ENCODE data around the gene IL36A.

Gene IL36A, protein sequence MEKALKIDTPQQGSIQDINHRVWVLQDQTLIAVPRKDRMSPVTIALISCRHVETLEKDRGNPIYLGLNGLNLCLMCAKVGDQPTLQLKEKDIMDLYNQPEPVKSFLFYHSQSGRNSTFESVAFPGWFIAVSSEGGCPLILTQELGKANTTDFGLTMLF

DNA sequence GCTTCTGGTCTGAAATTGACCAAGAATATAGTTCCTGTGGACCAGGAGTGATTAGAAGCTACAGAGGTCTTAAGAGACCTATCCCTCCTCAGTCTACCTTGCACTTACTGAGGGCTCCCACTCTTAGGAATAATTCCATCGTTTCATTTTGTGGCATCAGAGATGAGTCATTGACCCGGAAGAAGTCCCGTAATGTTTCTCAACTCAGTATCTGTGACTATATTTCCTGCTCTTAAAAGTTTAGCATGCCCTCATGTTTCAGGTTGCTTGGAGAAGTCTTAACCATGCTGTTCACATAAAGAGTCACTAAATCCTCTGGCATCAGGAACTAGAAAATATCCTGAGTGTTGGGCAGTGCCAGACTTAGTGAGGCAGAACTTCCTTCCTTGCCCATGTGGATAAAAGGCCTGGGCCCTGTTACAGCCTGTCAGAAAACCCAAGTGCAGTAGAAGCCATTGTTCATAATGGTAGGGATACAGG is at the start of gene IL36A:
IL36A (plus strand) TSS at position 430 of the 480 bp plus-strand sequence. CDS start 413 bp downstream, outside the sequence.
- no peak for DNase-seq (ENCODE audit: low spot score)

DNA sequence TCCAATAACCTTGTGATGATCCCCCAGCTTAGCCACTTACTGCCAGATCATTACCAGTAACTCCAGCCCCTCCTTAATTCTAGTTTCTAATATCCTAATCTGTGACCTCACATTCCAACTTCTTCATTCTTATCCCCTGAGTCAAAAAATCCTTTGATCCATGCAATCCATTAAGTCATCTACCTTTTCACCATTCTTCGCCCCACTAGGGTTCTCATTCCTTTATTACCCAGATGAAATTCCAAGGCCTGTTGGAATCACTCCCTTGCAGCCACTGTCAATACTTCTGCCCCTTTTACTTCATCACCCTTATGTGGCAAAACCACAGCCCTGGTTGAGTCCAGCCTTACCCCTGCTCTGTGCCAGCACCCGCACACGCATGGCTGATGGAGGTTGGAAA is 47.7 kb upstream of the IL36A start:
- DNase-seq (ENCODE audit: low spot score) = no peak

DNA sequence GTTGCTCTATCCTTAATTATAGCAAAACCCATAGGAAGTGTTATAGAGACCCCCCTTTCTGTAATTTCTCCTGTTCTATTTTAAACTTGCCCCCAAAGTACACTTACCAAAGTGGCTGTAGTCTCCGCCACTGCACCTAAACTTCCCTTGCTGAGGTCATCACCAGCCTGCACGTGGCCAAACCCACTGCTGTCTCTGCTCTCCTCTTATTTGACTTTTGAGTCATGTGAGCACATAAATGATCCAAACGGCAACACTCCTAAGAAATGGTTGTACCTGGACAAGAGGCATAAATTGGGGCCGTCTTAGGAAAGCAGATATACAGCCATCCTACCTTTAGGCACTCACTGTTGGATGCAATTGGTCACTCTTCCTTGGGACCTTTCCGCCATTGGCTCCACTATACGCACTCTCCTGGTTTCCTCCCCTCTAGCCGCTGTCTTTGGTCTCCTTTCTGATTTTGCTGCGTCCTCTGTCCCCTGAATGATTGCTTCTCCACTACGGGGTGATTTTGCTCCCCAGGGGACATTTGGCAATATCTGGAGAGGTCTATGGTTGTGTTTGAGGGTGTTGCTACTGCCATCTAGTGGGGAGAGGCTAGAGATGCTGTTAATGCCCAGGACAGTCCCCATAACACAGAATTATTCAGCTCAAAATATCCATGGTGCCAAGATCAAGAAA is 46.7 kb upstream of the IL36A start:
- peak; percentile 47 for DNase-seq (ENCODE audit: low spot score)

DNA sequence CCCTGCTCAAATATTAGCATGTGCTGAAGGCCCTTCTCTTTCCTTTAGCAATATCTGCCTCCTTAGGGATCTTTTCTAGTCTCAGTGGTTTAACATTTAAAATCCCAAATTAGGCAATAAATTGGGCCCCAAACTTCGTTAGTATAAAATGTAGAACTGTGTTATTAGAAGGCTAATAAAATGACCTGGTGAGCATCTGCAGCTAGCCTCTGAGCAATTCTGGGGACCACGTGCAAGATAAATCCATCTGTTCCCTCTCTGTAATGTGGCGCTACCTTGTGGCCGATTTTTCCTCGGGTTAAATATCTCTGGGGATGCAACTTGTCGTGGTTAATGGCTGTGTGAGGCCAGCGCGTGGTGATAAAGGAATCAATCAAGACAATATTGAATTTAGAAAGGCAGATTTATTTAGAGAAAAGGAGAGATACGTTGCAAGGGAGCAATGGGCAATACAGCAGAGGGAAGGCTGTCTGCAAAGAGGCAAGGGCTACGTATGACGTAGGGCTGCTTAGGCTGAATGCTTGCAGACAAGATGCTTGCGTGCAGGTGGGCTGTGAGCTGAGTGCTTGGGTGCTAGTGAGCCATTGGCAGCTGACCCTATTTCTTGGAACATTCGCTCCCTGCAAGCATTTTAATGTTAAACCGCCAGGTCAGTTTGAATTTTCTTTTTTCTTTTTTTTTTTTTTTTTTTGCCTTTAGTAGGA is 46.0 kb upstream of the IL36A start:
- DNase-seq (ENCODE audit: low spot score) = no peak

DNA sequence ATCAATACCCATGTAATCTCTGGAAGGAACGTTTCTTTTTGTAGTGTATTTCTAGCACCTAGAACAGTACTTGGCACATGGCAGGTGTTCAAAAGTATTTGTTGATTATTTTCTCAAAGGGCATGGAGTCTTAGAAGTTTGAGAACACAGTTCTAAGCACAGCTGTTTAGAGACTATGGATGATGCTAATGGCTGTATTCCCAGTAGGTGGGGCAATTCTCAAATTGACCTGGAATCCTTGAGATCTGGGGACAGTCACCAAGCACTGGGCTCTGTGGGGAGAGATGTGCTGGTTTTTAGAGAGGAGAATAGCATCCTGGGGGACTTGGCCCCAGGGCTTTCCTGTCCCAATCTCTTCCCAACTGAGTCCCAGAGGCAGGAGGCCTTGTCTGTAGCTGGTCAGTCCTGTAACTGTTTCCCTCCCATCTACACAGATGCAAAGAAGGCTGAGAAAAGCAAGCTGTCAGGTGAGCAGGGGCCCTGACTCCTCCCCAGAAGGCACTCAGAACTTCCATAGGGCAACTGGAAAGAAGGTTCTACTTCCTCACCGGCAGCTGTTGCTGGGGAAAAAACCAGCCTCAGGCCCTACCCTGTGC is 44.9 kb upstream of the IL36A start:
- DNase-seq (ENCODE audit: low spot score) = no peak

DNA sequence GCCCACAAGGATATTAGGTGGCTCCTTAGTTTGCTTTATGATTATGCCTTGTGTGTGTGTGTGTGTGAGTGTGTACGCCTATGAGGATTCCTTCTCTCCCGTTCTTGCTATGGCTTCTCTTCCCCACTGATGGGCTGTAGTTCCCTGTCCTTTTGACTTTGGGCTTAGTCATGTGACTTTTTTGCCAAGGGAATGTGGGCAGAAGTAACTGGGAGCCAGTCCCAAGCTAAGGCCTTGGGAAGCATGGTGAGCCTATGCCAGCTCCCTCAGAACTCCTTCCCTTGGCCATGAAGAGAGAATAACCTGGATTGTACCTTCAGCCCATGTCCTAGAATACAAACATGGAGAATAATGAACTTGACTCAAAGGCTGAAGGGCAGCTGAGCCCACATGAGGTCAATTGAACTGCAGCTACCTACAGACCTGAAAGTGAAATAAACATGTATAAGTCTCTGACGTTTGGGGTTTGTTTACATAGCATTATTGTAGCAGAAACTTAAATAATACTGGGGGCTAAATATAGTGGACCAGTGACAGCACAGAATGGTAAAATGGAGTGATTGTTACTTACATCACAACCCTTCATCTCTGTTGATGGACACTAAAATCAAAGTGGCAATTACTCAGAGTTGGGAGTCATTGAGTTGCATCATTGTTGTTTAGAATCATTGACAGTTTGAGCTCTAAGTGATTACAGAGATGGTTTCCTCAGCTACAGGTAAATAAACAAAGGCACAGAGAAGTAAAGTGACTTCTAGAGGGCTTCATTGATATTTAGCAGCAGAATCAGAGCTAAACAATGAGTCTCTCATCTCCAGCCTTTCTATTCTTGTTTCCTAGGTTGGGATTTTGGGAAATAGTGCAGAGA is 42.7 kb upstream of the IL36A start:
- no peak for DNase-seq (ENCODE audit: low spot score)

DNA sequence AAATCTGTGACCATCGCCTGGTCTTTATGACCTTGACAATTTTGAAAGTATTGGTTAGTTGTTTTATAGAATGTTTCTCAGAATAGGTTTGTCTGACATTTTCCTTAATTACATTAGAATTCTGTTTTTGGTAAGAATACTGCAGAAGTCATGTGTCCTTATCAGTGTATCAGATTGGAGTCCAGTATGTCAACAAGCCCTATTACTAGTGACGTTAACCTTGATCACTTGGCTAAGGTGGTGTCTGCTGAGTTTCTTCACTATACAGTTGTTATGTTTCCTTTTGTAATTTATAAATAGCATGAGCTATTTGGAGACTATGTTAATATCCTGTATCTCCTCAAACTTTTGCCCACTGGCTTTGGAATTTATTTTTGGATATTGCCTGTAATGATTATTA is 38.2 kb upstream of the IL36A start:
- DNase-seq (ENCODE audit: low spot score) = no peak

DNA sequence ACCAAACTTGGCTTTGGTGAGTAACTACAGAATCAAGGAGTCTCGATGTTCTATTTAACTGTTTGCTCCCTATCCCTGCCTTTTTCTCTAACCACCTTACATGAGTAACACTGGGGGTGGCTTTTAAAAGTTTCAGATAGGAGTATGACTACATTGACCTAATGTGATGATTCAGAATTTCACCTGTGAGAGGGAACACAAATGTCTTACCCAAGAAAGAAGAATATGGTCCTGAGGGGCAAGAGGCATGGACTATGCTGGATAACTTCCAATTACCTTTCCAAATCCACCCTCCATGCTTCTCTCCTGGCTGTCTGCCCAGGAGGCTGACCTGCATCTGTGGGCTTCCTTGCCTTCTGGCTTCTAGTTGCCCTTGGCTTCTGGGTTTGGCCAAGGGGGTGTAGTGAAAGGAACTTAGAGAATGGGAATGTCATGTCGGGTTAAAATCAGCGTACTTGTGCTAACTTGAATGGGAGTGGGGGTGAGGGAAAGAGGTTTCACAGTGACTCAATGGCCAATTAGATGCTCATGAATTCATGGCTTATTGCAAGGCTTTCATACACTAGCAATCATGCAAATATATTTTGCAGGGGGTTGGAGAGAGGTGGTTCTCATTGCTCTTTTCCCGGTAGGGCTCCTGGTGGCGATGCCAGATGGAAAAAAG is 32.7 kb upstream of the IL36A start:
- no peak for DNase-seq (ENCODE audit: low spot score)

DNA sequence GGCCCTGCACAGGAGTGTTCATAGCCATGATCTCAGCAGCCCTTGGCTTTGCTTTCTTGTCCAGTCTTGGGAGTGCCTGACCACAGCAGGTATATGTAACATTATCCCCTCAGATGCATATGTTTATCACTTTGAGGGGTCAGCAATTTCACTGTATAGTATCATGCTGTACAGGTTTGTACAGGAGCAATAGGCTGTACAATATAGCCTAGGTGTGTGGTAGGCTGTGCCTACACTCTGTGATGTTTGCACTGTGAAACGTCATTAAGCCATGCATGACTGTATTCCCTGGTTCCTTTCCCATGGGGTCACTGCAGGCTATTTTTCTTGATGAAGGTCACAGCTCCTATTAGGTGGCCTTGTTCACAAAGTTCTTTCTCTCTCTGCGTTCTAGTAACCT is 32.1 kb upstream of the IL36A start:
- no peak for DNase-seq (ENCODE audit: low spot score)

DNA sequence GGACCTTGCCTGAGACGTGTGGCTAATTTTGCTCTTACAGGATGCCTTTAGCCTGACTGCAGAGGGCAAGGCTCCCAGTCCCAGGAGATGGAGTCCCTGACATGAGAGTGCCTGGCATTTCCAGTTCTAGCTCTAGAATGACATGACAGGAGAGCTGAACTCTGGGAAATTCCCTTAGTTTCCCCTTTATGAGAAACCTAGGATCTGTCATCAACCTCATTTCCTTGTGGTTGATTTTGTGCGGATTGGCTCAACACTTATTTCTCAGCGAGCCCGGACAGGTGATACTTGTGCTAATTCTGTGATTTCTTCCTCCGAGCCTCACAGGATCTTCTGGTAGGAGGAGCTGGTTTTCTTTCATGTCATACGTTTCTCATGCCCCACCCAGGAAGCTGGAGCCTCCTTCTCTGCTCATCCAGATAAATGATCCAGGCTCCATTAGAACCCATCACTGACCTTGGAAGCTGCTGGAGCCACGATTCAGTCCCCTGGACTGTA is 27.7 kb upstream of the IL36A start, which contains the start of gene IL36G:
IL36G (plus strand) TSS at position 448 of the 498 bp plus-strand sequence. CDS start 633 bp downstream, outside the sequence.
- no peak for DNase-seq (ENCODE audit: low spot score)

DNA sequence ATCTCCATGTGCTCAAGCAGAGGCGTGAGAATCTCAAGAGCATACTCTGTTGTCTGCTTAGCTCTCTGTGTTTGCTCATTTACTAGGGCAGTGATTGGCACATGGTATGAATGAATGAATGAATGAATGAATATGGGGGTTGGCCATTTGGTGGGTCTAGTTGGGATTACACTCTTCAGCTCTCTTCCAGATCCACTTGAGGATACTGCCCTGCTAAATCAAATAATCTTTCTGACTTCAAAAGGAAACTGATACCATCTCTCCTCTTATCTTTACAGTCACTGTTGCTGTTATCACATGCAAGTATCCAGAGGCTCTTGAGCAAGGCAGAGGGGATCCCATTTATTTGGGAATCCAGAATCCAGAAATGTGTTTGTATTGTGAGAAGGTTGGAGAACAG is 25.5 kb upstream of the IL36A start:
- DNase-seq (ENCODE audit: low spot score) = no peak

DNA sequence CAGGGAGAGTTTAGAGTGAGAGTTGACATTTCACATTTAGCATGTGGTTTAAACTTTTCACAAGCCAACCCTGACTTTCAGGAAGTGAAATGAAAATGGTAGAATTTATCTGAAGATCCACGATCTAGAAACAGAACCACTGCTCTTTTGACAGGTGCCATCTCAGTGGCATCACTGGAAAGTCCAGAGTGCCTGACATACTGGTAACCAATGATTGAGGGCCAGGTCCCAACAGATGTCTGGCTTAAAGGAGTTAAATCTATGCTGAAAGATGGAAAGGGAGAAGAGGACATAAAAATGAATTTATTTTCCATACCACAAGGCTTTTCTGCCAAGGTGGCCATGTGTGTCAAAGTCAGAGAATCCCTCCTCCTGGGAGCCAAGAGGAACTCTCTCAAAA is 24.7 kb upstream of the IL36A start:
- no peak for DNase-seq (ENCODE audit: low spot score)

DNA sequence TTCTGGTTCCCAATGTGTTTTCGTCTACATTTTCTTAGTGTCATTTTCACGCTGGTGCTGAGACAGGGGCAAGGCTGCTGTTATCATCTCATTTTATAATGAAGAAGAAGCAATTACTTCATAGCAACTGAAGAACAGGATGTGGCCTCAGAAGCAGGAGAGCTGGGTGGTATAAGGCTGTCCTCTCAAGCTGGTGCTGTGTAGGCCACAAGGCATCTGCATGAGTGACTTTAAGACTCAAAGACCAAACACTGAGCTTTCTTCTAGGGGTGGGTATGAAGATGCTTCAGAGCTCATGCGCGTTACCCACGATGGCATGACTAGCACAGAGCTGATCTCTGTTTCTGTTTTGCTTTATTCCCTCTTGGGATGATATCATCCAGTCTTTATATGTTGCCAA is 20.2 kb upstream of the IL36A start:
- DNase-seq (ENCODE audit: low spot score) = peak; percentile 54

DNA sequence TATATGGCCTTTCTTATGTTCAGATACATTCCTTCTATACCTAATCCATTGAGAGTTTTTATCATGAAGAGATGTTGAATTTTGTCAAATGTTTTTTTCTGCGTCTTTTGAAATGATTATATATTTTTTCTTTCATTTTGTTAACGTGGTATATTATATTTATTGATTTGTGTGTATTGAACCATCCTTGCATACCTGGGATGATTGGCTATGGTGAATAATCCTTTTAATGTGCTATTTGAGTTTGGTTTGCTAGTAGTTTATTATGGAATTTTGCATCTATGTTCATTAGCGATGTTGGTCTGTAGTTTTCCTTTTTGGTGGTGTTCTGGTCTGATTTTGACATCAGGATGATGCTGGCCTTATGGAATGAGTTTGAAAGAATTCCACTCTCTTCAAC is 15.6 kb upstream of the IL36A start:
- DNase-seq (ENCODE audit: low spot score) = no peak

DNA sequence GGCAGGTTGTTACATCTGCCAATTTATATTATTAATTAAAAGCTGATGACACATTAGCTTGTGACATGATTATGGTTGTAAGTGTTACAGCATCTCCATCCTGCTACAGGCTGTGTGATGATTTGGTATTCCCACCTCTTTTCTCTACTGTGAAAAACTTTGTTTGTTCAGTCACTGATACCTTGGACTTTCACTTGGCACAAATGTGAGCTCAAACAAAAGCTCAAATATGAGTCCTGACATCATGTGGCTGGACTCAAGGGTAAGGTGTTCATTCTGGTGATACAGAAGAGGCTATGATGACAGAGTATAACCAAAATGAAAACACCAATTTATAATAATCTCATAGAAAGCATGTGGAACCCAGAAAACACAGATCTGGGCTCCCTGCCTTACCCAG is 11.4 kb upstream of the IL36A start:
- no peak for DNase-seq (ENCODE audit: low spot score)

DNA sequence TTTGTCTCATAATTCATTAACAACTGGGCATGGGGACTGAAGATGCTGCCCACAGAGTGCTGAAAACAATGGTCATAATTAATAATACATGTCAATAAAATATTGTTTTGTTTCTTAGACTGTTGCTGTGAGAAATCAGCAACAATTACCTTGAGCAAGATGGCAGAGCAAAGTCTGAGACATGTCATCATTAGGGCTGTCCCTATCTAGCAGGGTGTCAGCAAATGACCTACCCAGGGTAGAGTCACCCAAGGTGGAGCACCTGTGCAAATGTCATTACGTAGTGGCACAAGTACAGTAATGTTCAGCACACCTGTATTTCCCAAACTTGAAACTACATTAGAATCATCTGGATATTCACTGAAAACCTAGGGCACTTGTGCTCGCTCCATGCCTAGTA is 10.6 kb upstream of the IL36A start:
- DNase-seq (ENCODE audit: low spot score) = no peak

DNA sequence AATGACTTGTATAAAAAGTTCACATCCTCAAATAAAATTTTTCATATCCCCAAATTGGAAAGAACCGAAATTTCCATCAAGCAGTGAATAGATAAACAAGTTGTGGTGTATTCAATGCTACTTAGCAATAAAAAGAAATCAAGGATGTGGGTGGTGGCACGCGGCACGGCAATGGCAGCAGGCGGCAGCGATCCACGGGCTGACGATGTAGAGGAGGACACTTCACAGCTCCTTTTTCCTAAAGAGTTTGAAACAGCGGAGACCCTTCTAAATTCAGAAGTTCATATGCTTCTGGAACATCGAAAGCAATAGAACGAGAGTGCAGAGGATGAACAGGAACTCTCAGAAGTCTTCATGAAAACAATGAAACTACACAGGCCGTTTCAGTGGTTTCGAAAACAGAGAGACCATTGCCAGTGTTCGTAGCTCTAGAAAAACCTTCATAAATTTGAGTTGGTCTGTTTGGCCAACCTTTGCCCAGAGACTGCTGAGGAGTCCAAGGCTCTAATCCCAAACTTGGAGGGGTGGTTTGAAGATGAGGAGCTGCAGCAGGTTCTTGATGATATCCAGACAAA is 9.8 kb upstream of the IL36A start:
- peak; percentile 39 for DNase-seq (ENCODE audit: low spot score)

DNA sequence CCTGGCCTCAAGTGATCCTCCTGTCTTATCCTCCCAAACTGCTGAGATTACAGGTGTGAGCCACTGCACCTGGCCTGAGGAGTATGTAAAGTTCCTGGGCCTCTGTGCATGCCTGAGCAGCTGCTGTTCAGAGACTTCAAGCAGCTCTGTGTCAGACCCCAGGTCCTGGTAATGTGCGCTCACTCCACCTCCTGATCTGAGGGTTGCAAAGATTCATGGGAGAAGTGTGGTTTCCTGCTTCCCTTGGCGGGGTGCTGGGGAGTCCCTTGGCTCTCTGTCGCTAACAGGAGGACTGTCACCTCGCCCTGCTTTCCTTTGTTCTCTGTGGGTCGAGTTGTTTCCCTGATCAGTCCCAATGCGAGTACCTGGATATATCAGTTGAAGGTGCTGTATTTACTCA is 8.6 kb upstream of the IL36A start:
- DNase-seq (ENCODE audit: low spot score) = peak; percentile 89

DNA sequence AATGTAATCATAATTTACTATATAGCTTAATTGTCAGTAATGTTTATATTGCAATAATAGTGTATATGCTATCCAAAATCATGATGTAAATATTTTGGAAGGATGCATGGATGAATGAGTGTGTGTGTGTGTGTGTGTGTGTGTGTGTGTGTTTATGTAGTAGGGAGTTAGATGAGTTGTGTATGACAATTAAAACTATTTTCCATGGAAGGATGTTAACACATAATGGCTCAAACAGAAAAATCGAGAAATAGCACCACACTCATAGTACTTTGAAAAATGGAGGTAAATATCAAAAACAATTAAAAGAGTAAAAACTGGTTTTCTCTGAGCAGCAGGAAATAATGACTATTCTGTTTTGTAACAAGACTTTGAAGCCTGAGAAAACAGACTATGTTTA is 8.1 kb upstream of the IL36A start:
- DNase-seq (ENCODE audit: low spot score) = no peak

DNA sequence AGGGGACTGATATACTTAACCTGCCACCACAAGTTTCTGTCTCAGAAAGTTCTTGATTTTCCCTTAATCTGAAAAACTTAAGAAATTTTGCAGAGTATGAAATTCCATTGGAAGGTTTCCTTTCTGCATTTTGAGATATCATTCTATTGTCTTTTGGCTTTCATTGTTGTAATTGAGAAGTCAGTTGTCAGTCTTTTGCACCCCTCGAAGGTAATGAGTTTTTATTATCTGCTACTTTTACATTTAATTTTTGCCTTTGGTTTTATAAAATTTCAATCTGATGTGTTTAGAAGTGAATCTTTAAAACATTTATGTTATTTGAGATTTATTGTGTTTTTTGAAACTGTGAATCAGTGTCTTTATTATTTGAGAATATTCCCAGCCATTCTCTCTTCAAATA is 4.8 kb upstream of the IL36A start:
- no peak for DNase-seq (ENCODE audit: low spot score)

DNA sequence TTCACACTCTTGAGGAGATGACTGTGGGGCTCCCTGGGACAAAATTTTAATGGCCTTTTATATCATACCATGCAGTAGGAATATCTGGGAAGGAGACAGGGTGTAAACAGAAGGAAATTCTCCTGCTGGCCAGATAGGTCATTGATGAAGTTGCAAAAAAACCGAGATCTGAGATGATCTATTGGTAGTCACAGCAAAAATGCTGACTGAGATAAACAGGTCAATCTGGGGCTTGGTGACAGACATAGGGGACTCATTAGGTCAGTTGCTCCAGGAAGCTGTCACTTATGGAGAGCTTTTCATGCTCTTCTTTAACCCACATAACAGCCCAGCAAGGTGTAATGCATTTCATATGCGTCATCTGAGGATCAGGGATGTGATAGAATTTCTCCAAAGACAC is 2.6 kb upstream of the IL36A start:
- no peak for DNase-seq (ENCODE audit: low spot score)

Measured in CD4-positive, alpha-beta T cell treated with Interleukin-6 at 100 ng/mL for 8 hours (primary cell).